K562 (cell line): ENCODE measurements around the gene CTCF.

Source experiments
- CHD2 ChIP-seq: IDR thresholded peaks from 2 replicates; pipeline ENCODE4 v1.6.1; 2011; ENCODE audit warnings: low read depth, low read length
- CTCF ChIP-seq, 3 experiments: IDR thresholded peaks in 2 of 3; conservative IDR thresholded peaks in 1 of 3; 2 replicates each; pipeline ENCODE4 v1.5.1; 2011 to 2012; ENCODE audit warnings: low read length in 3 of 3, mild to moderate bottlenecking in 3 of 3, control low read depth in 2 of 3, improper control_type of control experiment in 1 of 3, inconsistent platforms in 1 of 3, low read depth in 1 of 3, mixed read lengths in 1 of 3, moderate library complexity in 1 of 3; ENCODE audit not compliant: insufficient read depth in 2 of 3
- EWSR1 ChIP-seq: fragments of 450-650 bp; IDR thresholded peaks from 2 replicates; pipeline ENCODE4 v1.6.1; 2018; ENCODE audit warnings: borderline replicate concordance, mild to moderate bottlenecking, low read depth, moderate library complexity; ENCODE audit not compliant: partially characterized antibody
- MEF2D ChIP-seq: conservative IDR thresholded peaks from 2 replicates; pipeline ENCODE4 v1.6.1; 2016; ENCODE audit warnings: low read depth, missing genetic modification characterization, missing compliant biosample characterization
- NR1H2 ChIP-seq: sonication (generic); formaldehyde crosslinking; IDR thresholded peaks from 2 replicates; pipeline ENCODE4 v1.4.0; 2020; ENCODE audit warnings: mild to moderate bottlenecking, missing genetic modification reagents
- POLR2AphosphoS5 ChIP-seq: IDR thresholded peaks from 2 replicates; pipeline ENCODE4 v1.6.1; 2011; ENCODE audit warnings: mild to moderate bottlenecking, low read depth, low read length, moderate library complexity; ENCODE audit not compliant: control insufficient read depth, insufficient read depth
- SIX5 ChIP-seq, 2 experiments: IDR thresholded peaks; 2 replicates each; pipeline ENCODE4 v1.6.1; 2011; ENCODE audit warnings: low read length in 2 of 2, borderline replicate concordance in 1 of 2, low read depth in 1 of 2, mild to moderate bottlenecking in 1 of 2, moderate library complexity in 1 of 2; ENCODE audit not compliant: insufficient read depth in 1 of 2
- SMC3 ChIP-seq: conservative IDR thresholded peaks from 2 replicates; pipeline ENCODE4 v1.6.1; 2011; ENCODE audit warnings: low read depth, low read length, improper control_type of control experiment; ENCODE audit not compliant: insufficient read depth
- TARDBP ChIP-seq: fragments of 450-650 bp; IDR thresholded peaks from 2 replicates; pipeline ENCODE4 v1.6.1; 2016
- ZKSCAN1 ChIP-seq: fragments of 150-350 bp; IDR thresholded peaks from 2 replicates; pipeline ENCODE4 v1.6.1; 2016; ENCODE audit warnings: low read depth, low read length
- ZNF274 ChIP-seq: IDR thresholded peaks from 2 replicates; pipeline ENCODE4 v1.6.1; 2011; ENCODE audit warnings: low read depth, mild to moderate bottlenecking, low read length, moderate library complexity, borderline replicate concordance
- TF ChIP-seq, protein P1 (sequence below): fragments of 450-650 bp; IDR thresholded peaks from 2 replicates; pipeline ENCODE4 v1.7.1; 2018; ENCODE audit warnings: mild to moderate bottlenecking, low read depth; ENCODE audit not compliant: partially characterized antibody

GRCh38 chr16:67539691-67540635, 22.4 kb upstream of the CTCF start:
- TF ChIP-seq SIX5 (IDR thresholded peaks at IDR 0.05; ENCODE audit: borderline replicate concordance in 1 of 2, insufficient read depth in 1 of 2, low read depth in 1 of 2, low read length in 2 of 2) (no peak), POLR2AphosphoS5 (no peak), TARDBP (no peak), NR1H2 (no peak), SMC3 (no peak), EWSR1 (no peak), ZKSCAN1 (no peak), CTCF (IDR thresholded peaks at IDR 0.05 in 2 of 3, conservative IDR thresholded peaks at IDR 0.05 in 1 of 3; ENCODE audit: insufficient read depth in 2 of 3, low read depth in 1 of 3, low read length in 3 of 3) (no peak), ZNF274 (no peak), CHD2 (no peak), MEF2D (no peak)
- TF ChIP-seq, protein P1, sequence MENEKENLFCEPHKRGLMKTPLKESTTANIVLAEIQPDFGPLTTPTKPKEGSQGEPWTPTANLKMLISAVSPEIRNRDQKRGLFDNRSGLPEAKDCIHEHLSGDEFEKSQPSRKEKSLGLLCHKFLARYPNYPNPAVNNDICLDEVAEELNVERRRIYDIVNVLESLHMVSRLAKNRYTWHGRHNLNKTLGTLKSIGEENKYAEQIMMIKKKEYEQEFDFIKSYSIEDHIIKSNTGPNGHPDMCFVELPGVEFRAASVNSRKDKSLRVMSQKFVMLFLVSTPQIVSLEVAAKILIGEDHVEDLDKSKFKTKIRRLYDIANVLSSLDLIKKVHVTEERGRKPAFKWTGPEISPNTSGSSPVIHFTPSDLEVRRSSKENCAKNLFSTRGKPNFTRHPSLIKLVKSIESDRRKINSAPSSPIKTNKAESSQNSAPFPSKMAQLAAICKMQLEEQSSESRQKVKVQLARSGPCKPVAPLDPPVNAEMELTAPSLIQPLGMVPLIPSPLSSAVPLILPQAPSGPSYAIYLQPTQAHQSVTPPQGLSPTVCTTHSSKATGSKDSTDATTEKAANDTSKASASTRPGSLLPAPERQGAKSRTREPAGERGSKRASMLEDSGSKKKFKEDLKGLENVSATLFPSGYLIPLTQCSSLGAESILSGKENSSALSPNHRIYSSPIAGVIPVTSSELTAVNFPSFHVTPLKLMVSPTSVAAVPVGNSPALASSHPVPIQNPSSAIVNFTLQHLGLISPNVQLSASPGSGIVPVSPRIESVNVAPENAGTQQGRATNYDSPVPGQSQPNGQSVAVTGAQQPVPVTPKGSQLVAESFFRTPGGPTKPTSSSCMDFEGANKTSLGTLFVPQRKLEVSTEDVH, result no peak
